Body of pancreas (tissue), 4 donors: ENCODE results near the gene CAMTA1.

Experiments
- POLR2A ChIP-seq, 3 donors: fragments of 450-650 bp; IDR thresholded peaks; one replicate each; pipeline ENCODE4 v1.6.1; 2016; ENCODE audit warnings: antibody characterized with exemption in 3 of 3, mild to moderate bottlenecking in 2 of 3
- TF ChIP-seq, protein P1 (sequence below), 7 experiments: fragments of 450-650 bp in 4 of 7; fragments of 200-600 bp in 3 of 7; sonication (generic) in 3 of 7; IDR thresholded peaks; one replicate each; pipeline ENCODE4 v1.5.1; 2016 to 2019; ENCODE audit warnings: antibody characterized with exemption in 7 of 7

GRCh38 chr1:7127322-7128075, 342.2 kb downstream of the CAMTA1 start:
- no peak for TF ChIP-seq POLR2A (IDR thresholded peaks at IDR 0.05)
- TF ChIP-seq, protein P1, sequence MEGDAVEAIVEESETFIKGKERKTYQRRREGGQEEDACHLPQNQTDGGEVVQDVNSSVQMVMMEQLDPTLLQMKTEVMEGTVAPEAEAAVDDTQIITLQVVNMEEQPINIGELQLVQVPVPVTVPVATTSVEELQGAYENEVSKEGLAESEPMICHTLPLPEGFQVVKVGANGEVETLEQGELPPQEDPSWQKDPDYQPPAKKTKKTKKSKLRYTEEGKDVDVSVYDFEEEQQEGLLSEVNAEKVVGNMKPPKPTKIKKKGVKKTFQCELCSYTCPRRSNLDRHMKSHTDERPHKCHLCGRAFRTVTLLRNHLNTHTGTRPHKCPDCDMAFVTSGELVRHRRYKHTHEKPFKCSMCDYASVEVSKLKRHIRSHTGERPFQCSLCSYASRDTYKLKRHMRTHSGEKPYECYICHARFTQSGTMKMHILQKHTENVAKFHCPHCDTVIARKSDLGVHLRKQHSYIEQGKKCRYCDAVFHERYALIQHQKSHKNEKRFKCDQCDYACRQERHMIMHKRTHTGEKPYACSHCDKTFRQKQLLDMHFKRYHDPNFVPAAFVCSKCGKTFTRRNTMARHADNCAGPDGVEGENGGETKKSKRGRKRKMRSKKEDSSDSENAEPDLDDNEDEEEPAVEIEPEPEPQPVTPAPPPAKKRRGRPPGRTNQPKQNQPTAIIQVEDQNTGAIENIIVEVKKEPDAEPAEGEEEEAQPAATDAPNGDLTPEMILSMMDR (IDR thresholded peaks at IDR 0.05) = no peak
